Ramos (cell line): ENCODE results near the gene SMIM41.

Experiments used
- in situ Hi-C: fragments of 300-500 bp; cut with MboI; formaldehyde crosslinking; loops from one replicate; pipeline ENCODE4 v1.14.3; 2022; ENCODE audit warnings: low sequenced_read_pairs; ENCODE audit not compliant: unreplicated experiment

SMIM41 gene

DNA sequence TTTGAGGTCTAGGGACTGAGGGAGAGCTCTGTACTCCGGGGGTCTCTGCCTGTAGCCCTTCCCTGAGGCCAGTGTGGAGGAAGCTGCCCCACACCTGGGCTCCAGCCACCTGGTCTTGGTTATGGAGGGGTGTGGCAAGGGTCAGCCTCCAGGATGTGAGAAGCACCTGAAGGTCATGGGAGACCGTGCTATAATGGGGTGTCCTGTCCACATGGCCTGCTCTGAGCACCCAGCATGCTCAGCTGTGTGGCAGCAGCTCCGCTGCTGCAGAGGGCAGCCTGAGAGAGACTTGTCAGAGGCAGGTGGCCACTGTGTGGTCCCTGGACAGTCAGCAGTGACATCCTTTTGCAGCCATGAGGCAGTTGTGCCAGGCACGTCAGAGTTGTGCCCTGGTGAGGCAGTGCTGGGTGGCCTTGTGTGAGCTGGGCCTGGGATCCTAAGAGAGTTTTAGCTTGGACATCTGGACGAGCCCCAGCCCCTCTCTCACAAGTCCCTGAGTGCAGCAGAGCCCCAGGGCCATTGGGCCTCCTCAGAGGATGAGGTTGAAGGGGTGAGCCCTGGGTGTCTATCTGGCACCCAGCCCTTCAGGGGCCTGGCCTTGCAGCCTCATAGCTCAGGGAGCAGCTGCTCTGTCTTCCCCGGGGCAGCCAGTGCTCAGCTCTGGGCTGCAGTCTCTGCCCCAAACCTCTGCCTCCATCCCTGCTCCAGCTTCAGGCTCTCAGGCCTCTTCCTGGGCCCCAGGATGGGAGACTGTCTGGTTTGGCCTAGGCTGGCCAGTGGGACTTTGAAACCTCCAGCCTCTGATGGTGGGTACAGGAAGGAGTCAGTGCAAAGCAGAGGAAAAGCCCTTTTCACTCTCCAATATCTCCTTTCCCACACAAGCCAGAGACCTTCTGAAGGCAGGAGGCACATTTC, 17.1 kb upstream of the SMIM41 start:
- in situ Hi-C loops, result no loop called here

DNA sequence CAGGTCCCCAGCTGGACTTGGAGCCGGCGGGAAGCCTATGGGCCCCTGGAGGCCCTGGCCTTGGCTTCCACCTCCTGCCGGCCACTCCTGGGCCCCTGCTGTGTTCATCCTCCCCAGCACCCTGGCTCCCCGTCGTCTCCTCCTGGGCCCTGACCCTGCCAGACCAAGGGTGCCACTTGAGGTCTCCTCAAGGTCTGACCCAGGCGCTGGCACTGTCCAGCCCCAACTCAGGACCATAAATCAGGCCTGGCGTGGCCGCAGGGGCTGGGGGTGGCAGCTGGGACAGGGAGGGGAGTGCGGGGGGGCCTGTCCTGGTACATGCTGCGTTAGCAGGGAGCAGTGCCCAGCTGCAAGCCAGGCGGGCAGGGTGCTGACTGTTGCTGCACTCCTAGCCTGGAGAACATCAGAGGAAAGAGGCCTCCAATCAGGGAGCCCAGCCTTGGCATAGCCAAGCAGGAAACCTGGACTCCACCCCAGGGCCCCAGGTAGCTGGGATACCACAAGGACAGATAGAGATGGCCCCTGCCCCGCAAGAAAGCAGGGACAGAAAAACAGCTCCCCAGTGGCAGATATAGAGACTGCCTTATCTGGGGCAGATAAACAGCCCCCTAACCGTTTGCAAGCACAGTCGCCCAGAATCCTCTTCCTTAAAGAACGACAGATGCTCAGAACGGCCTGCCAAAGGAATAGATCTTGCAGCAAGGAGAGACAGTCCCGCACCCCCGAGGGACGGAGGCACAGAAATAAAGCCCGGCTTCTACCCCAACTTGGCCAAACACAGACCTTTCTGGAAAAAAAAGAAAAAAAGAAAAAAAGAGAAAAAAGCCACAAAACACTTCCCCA, 16.2 kb upstream of the SMIM41 start:
- in situ Hi-C loops, result no loop called here

DNA sequence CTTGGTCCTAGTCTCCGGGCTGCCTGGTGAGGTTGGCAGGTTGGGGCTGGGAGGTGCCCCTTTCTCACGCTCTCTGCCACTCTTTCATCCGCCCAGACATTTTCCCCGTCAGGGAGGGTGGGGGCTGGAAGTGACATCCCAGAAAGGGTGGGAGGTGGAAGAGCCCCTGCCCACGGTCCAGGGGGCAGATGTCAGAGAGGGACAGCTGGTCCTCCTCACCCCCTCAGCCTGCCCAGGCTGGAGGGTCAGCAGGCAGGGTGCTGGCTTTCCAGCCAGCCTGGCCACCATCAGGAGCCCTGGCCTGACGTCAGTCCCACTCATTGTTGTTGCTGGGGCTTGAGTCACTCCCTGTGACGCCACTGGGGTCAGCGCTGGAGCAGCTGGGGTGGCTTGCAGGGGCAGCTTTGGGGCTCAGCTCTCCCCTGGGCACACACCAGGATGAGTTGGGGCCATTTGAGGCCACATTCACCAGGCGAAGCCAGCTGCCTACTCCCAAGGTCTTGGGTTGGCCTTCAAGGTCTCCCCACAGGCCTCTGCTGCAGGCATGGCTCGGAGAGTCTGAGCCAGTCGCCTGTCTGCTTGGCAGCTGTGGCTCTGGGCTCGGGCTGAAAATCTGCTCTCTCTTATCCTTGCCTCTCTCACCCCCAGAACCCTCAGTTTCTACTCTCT, 15.4 kb upstream of the SMIM41 start:
- in situ Hi-C loops, result no loop called here

DNA sequence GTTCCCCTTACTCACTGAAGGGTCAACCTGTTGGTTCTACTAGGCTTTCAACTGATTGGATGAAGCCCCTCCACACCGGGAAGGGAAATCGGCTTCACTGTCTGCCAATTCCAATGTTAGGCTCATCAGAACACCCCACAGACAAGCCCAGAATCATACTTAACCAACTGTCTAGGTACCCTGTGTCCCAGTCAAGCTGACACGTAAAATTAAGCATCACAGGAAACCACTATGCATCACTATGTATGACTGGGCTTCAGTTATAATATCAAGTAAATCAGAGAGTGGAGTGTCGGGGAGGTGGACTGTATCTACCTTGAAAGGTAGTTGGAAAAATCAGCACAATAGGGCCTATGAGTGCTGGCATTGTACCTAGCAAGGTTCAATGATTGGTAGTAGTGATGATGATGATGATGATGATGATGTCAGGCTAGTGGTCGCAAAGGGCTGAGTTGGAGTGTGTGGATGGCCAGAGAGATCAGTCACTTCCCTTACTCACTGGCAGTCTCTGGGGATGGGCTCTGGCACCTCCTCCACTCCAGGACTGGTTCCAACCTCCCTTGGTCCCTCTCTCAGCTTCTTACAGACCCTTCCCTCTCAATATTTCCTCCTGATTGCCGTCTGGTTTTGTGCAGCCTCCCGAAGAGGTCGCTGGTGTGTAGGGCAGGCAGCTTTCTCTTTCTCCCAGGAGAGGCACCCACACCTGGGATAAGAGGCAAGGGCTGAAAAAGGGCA, 13.0 kb upstream of the SMIM41 start:
- in situ Hi-C loops, result no loop called here

DNA sequence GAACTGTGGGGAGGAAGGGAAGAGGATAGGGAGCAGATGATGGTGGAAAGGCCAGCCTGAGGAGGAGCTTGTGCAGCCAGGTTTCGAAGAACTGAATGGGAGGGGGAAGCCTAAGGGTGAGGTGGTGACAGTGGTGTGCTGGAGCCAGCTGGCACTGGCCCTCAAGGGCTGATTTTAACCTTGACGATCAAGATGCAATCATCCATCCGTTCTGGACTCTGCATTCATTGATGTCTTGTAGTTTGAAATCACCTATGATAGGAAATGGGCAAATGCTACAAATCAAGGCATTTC, 12.5 kb upstream of the SMIM41 start:
- in situ Hi-C loops, result no loop called here

DNA sequence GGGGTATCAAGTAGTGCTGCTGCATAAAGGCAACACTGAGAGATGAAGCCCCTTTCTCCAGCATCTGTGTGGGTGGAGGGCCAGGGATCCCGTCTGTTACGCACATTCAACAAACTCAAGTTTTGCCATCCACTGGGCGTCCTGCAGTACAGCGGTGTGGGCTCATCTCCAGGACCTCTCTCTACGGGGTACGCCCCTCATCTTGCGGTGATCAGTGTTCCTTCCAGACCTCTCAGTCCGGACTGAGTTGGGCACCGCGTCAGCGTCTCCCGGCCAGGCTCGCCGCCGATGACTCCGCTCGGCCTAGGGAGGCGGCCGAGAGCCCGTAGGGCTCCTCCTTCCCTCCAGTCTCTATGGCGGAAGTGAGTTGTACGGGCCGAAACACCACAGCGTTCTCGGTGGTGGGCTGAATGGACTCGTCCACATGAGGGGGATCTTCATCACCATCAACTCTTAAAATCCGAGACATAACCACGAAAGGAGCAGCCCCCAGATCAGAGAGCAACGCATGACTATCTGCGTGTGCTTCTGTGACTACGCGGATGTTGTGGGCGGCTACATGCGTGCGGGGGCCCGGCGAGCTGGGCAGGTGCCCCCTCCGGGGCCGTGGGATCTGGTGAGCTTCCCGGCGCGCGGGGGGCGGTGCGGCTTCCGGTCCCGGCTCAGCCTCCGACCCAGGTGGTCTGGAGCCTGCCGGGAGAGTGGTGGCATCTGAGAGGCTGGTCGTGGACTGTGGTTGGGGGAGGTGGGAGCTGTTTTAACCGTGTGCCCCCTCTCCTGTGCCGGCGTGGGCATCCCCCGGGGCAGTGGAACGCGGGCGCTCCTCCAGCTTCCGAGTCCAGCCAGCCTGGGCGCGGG, 9.9 kb upstream of the SMIM41 start, which contains the start of gene ATG101:
Gene ATG101, plus strand, starts transcription at position 652 of the 858 bp plus-strand sequence. CDS start 3,673 bp downstream, outside the sequence.
- in situ Hi-C loops, result no loop called here

DNA sequence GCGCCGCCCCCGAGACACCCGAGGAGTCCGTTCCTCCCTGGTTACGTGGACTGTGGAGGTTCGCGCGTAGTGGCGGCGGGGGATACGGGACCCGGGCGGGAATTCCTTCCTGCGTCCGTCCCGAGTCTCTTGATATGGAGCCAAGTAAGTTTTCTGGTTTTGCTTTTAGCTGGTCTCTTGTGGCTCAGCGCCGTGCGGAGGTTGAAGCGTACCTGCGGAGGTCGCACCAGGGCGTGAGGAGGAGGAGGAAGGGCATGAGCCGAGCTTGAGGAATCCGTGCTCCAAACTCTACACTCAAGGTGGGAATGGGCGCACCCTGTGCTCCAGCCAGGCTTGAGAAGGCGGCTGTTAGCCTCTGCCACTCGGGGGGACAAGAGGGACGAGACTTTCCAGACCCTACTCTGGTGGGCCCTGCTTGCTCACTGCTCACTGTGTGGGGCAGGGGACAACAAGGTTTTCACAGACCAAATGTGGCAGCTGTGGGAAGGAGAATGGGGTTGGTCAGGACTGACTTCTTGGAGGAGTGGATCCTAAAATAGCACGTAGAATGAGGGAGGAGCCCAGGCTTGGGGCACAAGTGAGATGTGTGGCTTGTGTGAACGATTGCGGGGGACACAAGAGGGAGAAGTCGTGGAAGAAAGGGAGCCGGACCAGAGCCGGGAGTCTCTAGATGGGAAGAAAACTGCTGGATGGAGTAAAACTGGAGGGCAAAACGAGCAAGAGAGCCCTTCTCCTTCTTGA, 9.1 kb upstream of the SMIM41 start:
- in situ Hi-C loops, result no loop called here

DNA sequence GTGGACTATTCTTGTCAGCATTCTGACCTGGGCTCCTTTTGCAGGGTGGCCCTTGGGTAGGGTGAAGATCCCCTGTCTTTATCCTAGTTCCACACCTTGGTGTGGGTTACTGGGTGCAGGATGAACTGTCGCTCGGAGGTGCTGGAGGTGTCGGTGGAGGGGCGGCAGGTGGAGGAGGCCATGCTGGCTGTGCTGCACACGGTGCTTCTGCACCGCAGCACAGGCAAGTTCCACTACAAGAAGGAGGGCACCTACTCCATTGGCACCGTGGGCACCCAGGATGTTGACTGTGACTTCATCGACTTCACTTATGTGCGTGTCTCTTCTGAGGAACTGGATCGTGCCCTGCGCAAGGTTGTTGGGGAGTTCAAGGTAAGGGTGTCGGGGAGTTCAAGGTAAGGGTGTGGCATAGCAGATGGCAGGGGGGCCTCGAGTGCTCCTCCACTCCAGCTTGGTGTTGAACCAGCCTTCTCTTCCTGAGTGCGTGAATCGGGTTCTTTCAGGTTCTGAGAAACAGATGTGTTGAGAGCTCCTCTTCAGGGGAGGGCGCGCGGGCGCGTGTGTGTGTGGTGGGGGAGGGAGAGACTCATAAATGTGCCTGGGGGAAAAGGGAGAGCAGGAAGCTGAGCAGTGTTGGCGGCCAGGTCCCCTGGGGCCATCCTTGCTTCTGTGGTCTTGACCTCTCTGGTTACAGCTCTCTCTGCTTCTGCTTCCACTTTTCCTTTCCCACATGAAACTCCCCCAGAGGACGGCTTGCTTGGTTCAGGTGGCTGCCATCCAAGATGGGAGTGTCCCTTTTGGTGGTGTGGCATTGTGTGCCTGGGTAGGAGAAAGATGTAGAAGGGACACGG, 5.7 kb upstream of the SMIM41 start:
- in situ Hi-C loops, result no loop called here

DNA sequence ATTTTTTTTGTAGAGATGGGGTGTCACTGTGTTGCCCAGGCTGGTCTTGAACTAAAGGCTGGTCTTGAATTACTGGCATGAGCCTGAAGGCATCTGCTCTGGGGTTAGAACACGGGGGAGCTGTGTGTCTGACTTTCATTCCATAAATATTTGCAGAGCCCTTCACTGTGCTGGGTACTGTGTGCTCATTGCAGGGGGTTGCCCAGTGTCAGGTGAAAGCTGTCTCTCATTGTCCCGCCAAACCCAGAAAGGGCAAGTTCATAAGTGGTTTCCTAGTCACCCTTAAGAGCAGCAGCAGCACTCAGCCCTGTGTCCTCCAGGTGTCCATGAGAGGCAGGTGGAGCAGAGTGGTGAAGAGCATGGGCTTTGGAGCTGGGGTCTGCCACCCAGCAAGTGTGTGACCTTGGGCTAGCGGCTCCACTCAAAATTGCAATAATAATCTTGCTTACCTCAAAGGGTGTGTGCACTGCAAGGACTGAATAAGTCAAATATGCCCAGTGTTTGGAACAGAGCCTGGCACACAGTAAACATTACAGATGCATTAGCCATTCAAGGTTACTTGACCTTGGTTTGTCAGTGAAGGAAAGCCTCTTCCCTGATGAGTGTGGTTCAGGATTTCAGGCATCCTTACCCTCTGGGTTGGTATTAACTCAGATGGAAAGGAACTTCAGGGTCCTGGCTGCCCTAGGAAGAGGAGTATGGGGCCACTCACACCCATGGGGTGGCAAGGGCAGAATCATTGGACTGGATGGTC, 4.4 kb upstream of the SMIM41 start:
- in situ Hi-C loops, result no loop called here

DNA sequence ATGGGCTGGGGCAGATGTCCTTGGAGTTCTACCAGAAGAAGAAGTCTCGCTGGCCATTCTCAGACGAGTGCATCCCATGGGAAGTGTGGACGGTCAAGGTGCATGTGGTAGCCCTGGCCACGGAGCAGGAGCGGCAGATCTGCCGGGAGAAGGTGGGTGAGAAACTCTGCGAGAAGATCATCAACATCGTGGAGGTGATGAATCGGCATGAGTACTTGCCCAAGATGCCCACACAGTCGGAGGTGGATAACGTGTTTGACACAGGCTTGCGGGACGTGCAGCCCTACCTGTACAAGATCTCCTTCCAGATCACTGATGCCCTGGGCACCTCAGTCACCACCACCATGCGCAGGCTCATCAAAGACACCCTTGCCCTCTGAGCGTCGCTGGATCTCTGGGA, 2.7 kb upstream of the SMIM41 start:
- in situ Hi-C loops, result no loop called here

DNA sequence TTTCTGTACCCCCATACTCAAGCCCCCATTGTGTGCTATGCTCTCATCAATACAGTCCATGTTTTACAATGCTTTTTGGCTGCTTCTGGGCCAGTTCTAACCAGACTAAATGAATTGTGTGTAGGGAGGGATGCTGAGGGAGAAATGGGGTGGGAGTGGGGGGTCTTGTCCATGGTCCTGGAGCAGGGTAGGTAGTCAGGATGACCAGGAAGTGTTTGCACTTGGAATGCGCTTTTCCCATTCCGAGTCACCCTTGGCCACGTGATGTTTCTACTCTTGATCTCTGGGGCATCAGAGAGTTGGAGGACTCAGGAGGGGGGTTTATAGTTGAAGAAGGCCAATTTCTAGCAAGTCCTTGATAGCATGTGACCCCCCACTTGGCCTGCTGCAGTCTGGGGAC, 1.2 kb upstream of the SMIM41 start:
- in situ Hi-C loops, result no loop called here

DNA sequence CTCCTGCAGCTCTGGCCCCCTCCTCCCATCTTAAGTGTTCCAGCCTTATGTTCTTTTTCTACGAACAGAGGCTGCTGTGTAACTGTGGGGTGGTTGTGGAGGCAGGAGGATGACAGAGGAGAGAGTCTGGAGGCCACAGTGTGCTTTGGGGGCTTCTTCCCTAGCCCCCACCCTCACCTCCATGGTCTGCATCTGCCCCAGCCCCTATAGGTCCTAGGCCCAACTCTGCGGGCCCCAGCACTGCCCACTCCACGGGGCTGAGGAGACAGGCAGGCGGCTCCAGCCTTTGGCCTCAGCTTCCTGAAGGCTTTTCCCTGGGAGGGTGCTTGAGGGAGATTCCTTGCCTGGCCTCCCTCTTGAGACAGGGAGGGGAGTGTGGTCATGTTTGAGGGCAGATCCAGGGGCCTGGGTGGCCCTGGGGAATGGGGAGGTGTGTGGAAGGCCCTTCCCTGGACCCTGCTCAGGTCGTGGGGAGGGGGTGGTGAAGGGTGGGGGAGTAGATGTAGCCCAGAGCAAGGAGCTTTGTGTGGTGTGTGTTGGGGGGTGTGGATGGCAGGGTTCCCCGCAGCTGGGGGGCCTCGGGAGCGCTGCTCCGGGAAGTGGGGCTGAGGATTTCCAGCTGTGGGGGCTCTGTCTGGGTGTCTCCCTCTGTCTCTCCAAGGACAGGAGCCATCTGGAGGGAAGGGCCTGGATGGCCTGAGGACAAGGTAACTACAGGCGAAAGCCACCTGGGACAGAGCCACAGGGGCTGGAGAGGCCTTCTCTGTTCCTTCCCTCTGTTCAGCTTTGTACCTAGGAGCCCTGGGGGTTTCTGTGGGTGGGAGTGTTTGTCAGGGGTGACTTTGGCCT, 1.1 kb downstream of the SMIM41 start:
- in situ Hi-C loops, result loop anchor here (5.0 kb wide), 1 partner anchor 53 kb away; no protein-coding TSS in a partner anchor

DNA sequence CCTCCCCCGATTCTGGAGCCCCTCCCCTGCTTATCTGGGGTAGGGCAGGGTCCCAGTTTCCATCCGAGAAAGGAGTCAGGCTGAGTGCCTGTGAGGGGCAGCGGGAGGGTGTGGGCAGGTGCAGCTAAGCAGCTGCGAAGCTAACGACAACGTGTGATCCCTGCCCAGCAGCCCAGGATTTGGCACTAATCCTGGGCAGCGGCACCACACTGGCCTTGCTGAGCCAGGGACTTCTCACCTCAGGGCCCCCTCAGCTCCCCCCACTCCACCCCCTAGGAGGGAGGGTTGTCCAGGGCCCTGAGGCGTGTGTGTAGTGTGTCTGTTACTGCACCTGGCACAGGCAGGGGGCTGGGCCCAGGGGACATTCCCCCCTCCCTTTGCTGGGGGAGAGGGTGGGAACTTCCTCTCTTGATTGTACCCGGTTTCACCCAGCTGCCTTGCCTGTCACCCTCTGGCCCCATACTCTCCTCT, 1.8 kb downstream of the SMIM41 start:
- in situ Hi-C loops, result loop anchor here (5.0 kb wide), 1 partner anchor 54 kb away; no protein-coding TSS in a partner anchor

DNA sequence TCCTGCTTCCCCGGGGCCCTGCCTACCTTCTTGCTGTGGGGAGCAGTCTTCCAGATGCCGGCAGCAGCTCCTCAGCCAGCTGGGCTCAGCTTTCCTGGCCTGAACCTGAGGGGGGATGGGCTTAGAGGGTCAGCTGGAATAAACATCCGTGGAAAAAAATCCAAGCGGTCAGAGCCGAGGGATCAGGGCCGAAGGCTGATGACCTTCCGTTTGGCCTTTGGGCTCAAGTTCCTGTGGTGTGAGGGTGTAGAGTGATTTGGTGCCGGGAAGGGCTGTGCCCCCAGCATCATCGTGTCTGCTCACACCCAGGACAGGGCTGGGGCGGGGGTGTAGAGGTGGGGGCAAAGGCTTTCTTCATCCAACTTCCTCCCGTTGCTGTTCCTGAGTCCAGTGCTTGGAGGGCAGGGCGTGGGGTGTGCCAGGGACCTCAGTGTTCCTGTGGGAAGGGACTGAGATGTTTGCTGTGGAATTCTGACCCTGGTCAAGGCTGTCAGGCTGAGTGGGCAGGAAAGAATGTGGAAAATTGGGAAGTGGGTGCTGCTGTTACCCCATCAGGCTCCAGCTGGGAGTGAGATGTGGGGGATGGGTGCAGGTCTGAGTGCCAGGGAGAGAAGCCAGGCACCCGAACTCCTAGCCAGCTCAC, 2.6 kb downstream of the SMIM41 start:
- in situ Hi-C loops, result loop anchor here (5.0 kb wide), 1 partner anchor 55 kb away; no protein-coding TSS in a partner anchor

DNA sequence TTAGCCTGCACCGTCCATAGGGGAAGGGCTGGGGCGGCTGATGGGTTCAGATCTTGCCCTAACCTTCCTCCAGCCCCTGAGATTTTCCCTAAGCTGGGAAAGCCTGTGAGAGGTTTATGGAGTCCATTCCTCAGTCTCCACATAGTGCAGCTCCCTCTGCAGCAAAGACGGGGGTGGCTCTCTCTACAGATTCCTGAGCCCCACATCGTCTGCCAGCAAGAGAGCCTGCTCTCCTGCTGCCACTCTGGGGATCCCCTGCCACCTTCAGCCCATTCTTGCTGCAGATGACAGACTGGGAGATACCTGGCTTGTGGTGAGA, 3.1 kb downstream of the SMIM41 start:
- in situ Hi-C loops, result loop anchor here (5.0 kb wide), 1 partner anchor 55 kb away; no protein-coding TSS in a partner anchor
